Rectal smooth muscle tissue (tissue), 1 donor: ENCODE results near the gene UBASH3B.

ENCODE experiments used
- H3K27ac ChIP-seq: one replicate; pipeline ENCODE4 v1.7.0; 2013; ENCODE audit warnings: low read depth, low read length, inconsistent platforms
- H3K27me3 ChIP-seq: one replicate; pipeline ENCODE4 v1.7.0; 2013; ENCODE audit warnings: low read length; ENCODE audit not compliant: control insufficient read depth, insufficient read depth
- H3K36me3 ChIP-seq: one replicate; pipeline ENCODE4 v1.7.0; 2013; ENCODE audit warnings: low read length; ENCODE audit not compliant: control insufficient read depth, insufficient read depth
- H3K4me1 ChIP-seq: one replicate; pipeline ENCODE4 v1.7.0; 2013; ENCODE audit warnings: low read length; ENCODE audit not compliant: control insufficient read depth, insufficient read depth
- H3K4me3 ChIP-seq: one replicate; pipeline ENCODE4 v1.7.0; 2013; ENCODE audit warnings: low read length
- H3K9ac ChIP-seq: one replicate; pipeline ENCODE4 v1.7.0; 2013; ENCODE audit warnings: low read length

Gene UBASH3B

DNA sequence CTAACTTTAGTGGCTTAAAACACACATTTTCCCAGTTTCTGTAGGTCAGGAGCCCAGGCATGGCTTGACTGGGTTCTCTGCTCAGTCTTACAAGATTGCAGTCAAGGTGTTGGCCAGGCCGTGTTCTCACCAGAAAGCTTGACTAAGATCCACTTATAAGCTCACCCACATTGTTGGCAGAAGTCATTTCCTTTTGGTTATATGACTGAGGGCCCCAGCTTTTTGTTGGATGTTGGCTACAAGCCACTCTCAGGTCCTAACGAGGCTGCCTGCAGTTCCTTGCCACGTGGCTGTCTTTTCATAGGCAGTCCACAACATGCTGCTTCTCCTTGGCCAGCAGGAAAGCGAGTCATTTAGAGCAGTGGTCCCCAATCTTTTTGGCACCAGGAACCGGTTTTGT is 103.5 kb downstream of the UBASH3B start:
- Histone ChIP-seq H3K36me3 (no peaks in the 10 kb centered on the region), H3K9ac (no peak overlapping the region), H3K27me3 (no peaks in the 10 kb centered on the region), H3K4me3 (no peak overlapping the region), H3K4me1 (no peaks in the 10 kb centered on the region), H3K27ac (no peak overlapping the region)

DNA sequence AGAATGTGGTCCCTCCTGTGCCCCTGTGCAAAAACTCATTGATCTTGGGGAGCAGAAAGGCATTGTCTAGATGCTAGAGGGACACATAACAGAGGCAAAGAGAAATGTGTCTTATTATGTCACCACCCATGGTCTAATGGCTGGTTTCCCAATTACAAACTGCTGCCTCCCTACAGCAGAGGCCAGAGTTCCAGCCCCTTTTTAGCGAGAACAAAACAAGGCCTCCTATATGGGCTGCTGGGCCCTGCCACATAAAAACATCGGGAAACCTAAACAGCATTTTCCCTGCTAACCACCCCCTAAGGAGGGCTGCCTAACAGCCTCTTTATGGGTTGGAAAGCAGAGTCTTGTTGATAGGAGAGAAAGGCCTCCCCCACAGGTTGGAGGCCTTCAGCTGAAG is 107.6 kb downstream of the UBASH3B start:
- H3K4me3 ChIP-seq, result no peak overlapping the region
- H3K9ac ChIP-seq, result no peak overlapping the region
- no peak overlapping the region for H3K27ac ChIP-seq
- H3K4me1 ChIP-seq, result no peaks in the 10 kb centered on the region
- H3K36me3 ChIP-seq, result no peaks in the 10 kb centered on the region
- no peaks in the 10 kb centered on the region for H3K27me3 ChIP-seq

DNA sequence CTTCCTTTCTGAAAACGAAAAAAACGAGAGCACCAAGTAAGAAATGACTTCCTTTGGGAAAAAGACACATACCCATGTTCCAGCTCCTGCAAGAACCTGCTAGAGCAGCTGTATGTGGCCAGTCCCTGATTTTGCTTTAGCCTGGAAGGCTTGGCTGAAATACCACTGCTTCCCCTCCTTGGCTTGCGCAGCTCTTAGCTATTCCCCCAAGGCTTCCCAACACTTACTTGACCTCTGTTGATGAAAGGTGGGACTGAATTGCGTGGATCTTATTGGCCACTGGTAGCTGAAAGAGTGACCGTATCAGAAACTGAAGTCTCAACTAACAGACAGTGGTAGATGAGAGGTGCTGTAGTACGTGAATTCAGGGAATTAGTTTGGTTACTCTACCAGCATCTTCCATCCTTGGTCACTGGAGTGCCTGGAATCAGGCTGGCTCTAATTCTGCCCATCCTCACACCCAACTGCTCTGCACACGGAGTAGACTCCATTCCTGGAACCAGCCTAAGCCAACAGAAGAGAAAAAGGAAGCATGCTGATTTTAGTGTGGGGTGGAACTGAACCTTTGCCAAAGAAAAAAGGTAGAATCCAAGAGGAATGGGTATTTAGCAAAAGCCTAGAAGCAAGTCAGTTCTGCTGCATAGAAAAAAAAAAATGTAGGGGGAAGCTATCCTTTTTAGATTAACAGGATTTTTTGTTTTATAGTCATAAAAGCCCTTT is 109.0 kb downstream of the UBASH3B start:
- Histone ChIP-seq H3K4me1 (no peaks in the 10 kb centered on the region), H3K27me3 (no peaks in the 10 kb centered on the region), H3K27ac (no peak overlapping the region), H3K36me3 (no peaks in the 10 kb centered on the region), H3K4me3 (no peak overlapping the region), H3K9ac (no peak overlapping the region)

DNA sequence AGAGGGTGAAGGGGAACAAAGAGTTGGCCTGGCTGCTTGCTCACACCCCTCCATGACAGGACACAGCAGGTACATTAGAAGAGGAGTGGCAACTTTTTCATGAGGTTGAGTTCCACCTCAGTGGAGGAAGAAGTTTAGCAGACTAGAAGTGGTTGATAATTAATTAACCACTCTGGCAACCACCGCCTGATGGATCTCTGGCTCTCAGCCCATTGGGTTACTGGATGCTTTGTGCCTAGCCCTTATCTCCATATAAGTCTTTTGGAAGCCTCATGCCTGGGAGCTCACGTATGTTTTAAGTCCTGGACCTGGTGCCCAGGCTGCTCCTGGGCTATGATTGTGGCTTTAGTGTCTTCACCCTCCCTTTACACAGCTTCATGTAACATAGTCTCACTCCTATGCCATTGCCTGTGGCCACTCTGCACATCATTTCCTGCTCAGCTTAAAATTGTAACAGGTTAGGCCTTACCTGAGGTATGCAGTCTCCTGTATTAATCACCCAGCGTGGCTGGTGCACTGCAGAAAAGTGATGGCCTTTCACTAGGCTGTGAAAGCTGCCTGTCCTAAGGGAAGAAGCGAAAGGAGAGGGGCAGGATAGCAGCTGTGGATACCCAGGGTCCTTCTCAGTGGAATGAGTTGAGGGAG is 110.1 kb downstream of the UBASH3B start:
- no peak overlapping the region for H3K27ac ChIP-seq
- H3K9ac ChIP-seq, result no peak overlapping the region
- no peaks in the 10 kb centered on the region for H3K4me1 ChIP-seq
- no peaks in the 10 kb centered on the region for H3K36me3 ChIP-seq
- no peak overlapping the region for H3K4me3 ChIP-seq
- H3K27me3 ChIP-seq, result no peaks in the 10 kb centered on the region

DNA sequence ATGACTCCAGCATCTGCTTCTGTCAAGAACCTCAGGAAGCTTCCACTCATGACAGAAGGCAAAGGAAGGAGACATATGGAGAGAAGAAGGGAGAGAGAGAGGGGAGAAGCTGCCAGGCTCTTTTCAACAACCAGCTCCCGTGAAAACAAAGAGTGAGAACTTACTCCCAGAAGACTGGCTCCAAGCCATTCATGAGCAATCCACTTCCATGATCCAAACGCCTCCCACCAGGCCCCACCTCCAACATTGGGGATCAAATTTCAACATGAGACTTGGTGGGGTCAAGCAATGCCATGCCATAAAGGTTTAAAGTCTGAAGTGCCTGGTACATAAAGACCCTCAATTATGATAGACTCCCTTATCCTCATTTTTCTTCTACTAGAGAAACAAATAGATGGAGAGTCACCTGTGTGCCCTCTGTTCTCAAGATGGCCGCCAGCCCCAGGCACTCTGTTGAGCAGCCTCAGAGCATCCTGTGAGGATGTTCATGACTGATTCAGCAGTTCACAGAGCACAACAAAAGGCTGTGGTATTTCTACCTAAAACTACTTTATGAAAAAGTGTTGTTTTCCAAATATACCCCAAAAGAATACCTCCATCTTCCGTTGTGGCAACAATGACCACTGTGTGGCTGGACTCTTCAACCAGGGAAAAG is 113.7 kb downstream of the UBASH3B start:
- Histone ChIP-seq H3K4me3 (no peak overlapping the region), H3K27ac (no peak overlapping the region), H3K27me3 (no peaks in the 10 kb centered on the region), H3K36me3 (no peaks in the 10 kb centered on the region), H3K9ac (no peak overlapping the region), H3K4me1 (no peaks in the 10 kb centered on the region)

DNA sequence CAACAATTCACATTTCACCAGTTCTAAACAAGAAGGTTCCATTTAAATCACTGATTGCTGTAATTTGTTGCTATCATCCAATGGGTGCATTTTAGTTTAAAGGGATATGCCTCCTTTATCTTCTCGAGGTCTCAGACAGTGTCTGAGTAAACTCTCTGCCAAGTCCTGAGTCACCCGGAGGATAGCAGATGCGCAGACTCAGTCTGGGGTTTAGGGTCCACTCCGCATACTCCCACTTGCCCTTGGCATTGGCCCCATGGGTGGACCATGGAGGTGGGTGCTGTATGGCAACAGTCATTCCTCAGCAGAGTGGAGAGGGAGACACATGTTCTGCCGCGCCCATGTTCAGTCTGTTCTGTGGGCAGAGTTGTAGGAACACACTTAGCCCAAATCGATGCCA is 117.4 kb downstream of the UBASH3B start:
- H3K27me3 ChIP-seq, result no peaks in the 10 kb centered on the region
- H3K9ac ChIP-seq, result no peak overlapping the region
- H3K36me3 ChIP-seq, result no peaks in the 10 kb centered on the region
- H3K4me3 ChIP-seq, result no peak overlapping the region
- no peak overlapping the region for H3K27ac ChIP-seq
- no peaks in the 10 kb centered on the region for H3K4me1 ChIP-seq

DNA sequence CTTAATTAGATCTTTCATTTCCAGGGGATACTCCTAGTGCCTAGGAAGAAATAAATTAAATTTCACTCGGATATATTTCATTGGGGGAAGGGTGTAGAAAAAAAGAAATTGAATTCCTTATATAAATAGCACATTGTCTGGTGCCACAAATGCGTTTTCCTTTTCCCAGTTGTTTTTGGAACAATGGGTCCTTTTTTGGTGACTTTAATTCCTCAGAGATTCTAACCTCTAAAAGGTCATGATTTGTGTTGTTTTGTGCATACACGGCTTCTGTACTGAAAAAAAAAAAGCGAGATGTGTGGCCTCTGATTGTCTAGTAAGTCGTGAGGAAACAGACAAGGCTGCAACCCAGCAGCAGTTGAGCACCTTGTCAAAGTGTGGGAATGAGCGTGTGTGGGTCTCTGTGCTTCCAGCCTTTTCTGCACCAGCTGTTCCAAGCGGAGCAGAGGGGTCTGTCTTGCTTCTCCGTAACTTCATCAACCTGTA is 118.3 kb downstream of the UBASH3B start:
- H3K4me3 ChIP-seq, result no peak overlapping the region
- no peaks in the 10 kb centered on the region for H3K36me3 ChIP-seq
- no peaks in the 10 kb centered on the region for H3K27me3 ChIP-seq
- no peak overlapping the region for H3K27ac ChIP-seq
- H3K9ac ChIP-seq, result no peak overlapping the region
- no peaks in the 10 kb centered on the region for H3K4me1 ChIP-seq

DNA sequence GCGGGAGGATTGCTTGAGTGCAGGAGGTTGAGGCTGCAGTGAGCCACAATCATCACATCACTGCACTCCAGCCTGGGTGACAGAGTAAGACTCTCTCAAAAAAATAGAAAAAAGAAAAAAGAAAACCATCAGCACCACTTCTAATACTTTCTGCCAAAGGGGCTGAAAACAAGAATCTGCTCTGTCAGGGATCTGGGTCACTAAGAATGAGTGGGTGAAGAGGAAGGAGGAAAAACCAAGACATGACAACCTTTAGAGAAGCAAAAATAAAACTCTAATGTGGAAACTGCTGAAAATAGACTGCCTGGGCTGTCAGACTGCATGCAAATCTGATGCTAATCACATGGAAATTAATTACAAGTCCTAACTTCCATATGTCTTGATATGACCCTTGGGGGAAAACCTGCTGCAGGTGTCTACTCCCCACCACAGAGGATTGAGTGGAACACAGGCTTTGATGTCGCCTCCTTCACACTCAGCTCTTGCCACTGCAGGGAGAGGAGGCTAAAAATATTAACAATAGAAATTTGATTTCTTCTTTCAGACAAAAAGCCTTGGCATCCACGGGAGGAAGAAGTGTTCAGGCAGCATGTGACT is 120.3 kb downstream of the UBASH3B start:
- Histone ChIP-seq H3K27ac (no peak overlapping the region), H3K36me3 (no peaks in the 10 kb centered on the region), H3K27me3 (no peaks in the 10 kb centered on the region), H3K4me1 (no peaks in the 10 kb centered on the region), H3K4me3 (no peak overlapping the region), H3K9ac (no peak overlapping the region)

DNA sequence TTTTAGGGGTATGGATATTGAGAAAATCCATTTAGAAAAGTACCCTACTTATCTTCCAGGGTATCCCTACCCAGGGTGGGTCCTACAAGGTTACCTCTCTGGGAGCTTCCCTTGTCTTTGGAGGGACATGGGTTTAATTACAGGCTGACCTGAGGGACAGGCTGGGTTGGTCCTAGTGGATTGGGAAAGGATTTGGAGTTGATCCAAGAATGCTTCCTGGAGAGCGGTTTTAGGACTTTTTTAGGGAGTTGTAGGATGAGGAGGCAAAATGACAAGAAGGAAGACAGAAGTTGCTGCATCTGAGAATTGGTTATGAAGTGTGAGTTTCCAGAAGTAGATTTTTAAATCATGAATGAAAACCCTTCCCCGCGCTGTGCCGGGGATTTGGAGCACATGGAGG is 121.0 kb downstream of the UBASH3B start:
- Histone ChIP-seq H3K4me1 (peaks cover 3% of the 10 kb centered on the region), H3K27ac (no peak overlapping the region), H3K4me3 (no peak overlapping the region), H3K36me3 (no peaks in the 10 kb centered on the region), H3K9ac (no peak overlapping the region), H3K27me3 (no peaks in the 10 kb centered on the region)

DNA sequence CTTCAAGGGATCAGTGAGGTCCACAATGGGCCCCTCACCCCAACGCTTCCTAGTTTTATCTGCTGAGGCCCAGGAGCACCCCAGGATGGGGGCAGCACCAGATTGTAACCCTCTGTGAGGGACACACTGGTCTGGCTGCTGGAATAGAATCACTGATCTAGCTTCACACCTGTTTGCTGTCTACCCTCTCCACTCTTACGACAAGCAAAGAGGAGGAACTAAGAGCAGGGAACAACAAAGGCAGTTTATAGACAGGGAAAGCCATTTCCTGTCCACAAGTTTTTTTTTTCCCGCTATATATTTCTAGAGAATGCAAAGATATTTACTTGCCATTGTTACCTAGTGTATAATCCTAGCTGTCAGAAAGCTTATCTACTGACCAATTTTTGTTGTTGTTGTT is 121.8 kb downstream of the UBASH3B start:
- Histone ChIP-seq H3K4me3 (no peak overlapping the region), H3K27ac (no peak overlapping the region), H3K27me3 (no peaks in the 10 kb centered on the region), H3K4me1 (peaks cover 3% of the 10 kb centered on the region), H3K9ac (no peak overlapping the region), H3K36me3 (no peaks in the 10 kb centered on the region)

DNA sequence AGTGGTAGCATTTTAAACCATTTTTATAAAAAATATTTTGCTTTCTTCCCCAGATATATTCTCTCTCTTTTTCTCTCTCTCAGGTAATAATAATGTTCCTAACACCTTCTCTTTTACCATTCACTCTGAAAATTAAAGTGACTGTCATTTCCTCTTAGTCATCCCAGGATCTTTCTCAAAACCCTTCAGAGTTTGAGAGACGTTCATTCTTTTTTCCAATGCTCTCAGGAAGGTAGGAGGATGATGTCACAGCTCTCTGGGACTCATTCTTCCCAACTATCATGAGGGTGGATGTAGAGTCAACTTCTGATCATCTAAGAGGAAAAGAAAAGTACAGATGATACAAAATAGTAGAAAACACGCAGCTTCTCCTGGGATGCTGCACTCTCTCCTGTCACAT is 122.6 kb downstream of the UBASH3B start:
- Histone ChIP-seq H3K4me1 (peaks cover 3% of the 10 kb centered on the region), H3K27ac (no peak overlapping the region), H3K27me3 (no peaks in the 10 kb centered on the region), H3K36me3 (no peaks in the 10 kb centered on the region), H3K9ac (no peak overlapping the region), H3K4me3 (no peak overlapping the region)

DNA sequence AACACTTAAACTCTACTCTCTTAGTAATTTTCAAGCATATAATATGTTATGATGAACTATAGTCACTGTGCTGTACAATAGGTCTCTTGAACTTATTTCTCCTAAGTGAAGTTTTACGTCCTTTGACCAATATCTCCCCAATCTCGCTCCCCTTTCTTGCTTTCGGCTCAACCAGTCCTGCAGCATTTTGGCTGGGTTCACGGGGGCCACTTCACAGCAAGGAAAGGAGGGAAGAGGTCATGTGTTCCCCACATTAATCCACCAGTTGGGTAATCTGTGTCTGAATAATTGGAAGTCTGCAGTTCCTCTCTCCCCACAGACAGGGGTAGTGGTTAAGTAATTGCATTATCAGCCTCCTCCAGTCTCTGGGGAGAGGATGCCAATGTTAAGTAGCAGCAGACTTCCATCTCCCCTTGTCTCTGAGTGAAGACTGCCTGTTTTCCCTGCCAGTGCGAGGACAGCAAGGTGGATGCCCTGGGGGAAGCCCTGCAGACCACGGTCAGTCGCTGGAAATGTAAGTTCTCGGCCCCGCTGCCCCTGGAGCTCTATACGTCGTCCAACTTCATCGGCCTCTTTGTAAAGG is 123.6 kb downstream of the UBASH3B start:
- Histone ChIP-seq H3K27ac (no peak overlapping the region), H3K4me1 (peaks cover 3% of the 10 kb centered on the region), H3K9ac (no peak overlapping the region), H3K4me3 (no peak overlapping the region), H3K36me3 (no peaks in the 10 kb centered on the region), H3K27me3 (no peaks in the 10 kb centered on the region)
